Measurements from ENCODE around the gene RAB27B. TPM values are rescaled to one million over a fixed set of nuclear protein-coding genes. Genes with fewer than 3 reads are reported as not detected.

Gene RAB27B
- total and polyA plus RNA-seq, 7 donors = 0.03 to 0.20 (median 0.06) TPM; not detected in 1

- WGBS, 3 donors = 93 to 99% (median 93%) methylated on average over 5 of the region's 5 CpGs
- TF ChIP-seq, protein P1, sequence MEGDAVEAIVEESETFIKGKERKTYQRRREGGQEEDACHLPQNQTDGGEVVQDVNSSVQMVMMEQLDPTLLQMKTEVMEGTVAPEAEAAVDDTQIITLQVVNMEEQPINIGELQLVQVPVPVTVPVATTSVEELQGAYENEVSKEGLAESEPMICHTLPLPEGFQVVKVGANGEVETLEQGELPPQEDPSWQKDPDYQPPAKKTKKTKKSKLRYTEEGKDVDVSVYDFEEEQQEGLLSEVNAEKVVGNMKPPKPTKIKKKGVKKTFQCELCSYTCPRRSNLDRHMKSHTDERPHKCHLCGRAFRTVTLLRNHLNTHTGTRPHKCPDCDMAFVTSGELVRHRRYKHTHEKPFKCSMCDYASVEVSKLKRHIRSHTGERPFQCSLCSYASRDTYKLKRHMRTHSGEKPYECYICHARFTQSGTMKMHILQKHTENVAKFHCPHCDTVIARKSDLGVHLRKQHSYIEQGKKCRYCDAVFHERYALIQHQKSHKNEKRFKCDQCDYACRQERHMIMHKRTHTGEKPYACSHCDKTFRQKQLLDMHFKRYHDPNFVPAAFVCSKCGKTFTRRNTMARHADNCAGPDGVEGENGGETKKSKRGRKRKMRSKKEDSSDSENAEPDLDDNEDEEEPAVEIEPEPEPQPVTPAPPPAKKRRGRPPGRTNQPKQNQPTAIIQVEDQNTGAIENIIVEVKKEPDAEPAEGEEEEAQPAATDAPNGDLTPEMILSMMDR (IDR thresholded peaks at IDR 0.05) = no peak
- Histone ChIP-seq H3K36me3 (ENCODE audit: insufficient read depth in 1 of 2, low read depth in 1 of 2) (no peaks in the 10 kb centered on the region), H3K9me3 (no peaks in the 10 kb centered on the region), H3K27me3 (ENCODE audit: insufficient read depth in 3 of 3, low read length in 2 of 3) (no peaks in the 10 kb centered on the region), H3K27ac (no peak overlapping the region), H3K4me3 (no peak overlapping the region), H3K4me1 (no peaks in the 10 kb centered on the region)
- DNase-seq (no peak), ATAC-seq (no peak)
- intact Hi-C loops (cut with DNase I) = no loop called here
Measured at GRCh38 chr18:54905629-54906028, 77.4 kb downstream of the RAB27B start.

DNA sequence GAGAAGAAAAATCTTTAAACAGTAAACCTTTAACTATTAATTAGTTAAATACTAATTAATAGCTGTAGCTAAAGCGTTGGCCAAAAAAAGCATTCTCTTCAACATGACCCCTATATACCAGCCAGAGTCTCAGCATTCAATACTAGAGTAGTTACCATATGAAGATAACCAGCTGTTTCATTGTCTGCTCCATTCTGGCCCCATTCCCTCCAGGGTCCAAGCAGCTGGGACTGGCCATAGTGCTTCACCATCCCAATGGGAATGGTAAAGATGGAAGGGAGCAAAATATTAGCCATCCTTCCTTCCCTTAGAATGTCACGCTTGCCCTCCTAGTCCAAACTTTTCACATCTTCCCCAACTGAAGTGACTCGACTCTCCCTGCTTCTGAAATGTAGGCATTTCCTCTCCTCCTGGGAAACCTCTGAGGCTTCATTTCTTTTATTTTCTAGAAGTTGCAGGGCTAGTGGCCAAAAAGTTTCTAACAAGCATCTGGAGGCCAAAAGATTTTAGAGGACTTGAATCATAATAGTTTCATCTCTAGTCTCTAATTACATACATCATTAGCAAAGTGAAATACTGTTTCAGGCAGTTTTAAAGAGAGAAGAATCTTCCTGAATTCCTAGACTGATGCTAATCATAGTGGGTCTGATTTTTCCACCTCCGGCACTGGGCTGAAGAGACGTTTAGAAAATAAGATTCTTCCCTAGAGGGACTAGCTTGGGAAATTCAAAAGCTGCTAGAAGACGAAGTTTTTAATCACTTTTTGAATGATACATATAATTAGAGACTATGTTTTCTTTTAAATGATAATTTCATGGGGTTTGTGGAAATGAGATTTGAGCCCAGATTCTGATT, 78.3 kb downstream of the RAB27B start:
- Histone ChIP-seq H3K27me3 (ENCODE audit: insufficient read depth in 3 of 3, low read length in 2 of 3) (no peaks in the 10 kb centered on the region), H3K4me3 (no peak overlapping the region), H3K36me3 (ENCODE audit: insufficient read depth in 1 of 2, low read depth in 1 of 2) (no peaks in the 10 kb centered on the region), H3K27ac (no peak overlapping the region), H3K9me3 (no peaks in the 10 kb centered on the region), H3K4me1 (no peaks in the 10 kb centered on the region)
- intact Hi-C loops (cut with DNase I) = no loop called here
- ATAC-seq = no peak
- no peak for DNase-seq
- TF ChIP-seq, protein P1 (IDR thresholded peaks at IDR 0.05) = no peak
- WGBS, 3 donors = 42 to 48% (median 45%) methylated on average over 6 of the region's 6 CpGs

DNA sequence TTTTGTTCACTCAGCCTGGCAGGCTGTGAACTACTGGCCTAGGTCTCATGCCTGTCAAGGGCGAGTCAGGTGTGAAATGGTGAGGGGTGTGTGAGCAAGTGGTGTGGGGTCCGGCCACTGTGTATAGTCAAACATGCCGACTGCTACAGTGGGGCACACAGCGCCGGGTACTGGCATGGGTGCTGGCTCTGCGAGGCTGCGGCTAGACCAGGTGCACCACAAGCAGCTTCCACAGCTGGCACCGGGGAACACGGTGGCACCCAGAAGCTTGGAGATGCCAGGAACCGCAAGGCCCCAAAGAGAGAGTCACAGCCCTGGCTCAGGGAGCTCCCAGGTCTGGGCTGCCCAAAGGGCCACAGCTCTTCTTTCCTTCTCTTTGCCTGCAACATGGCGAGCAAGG, 81.3 kb downstream of the RAB27B start:
- ATAC-seq (no peak), DNase-seq (no peak)
- Histone ChIP-seq H3K4me1 (no peaks in the 10 kb centered on the region), H3K27ac (no peak overlapping the region), H3K27me3 (ENCODE audit: insufficient read depth in 3 of 3, low read length in 2 of 3) (no peaks in the 10 kb centered on the region), H3K4me3 (no peak overlapping the region), H3K36me3 (ENCODE audit: insufficient read depth in 1 of 2, low read depth in 1 of 2) (no peaks in the 10 kb centered on the region), H3K9me3 (no peaks in the 10 kb centered on the region)
- intact Hi-C loops (cut with DNase I) = no loop called here
- 81 to 87% (median 85%) methylated on average over 11 of the region's 11 CpGs for WGBS, 3 donors
- TF ChIP-seq, protein P1 (IDR thresholded peaks at IDR 0.05) = no peak

DNA sequence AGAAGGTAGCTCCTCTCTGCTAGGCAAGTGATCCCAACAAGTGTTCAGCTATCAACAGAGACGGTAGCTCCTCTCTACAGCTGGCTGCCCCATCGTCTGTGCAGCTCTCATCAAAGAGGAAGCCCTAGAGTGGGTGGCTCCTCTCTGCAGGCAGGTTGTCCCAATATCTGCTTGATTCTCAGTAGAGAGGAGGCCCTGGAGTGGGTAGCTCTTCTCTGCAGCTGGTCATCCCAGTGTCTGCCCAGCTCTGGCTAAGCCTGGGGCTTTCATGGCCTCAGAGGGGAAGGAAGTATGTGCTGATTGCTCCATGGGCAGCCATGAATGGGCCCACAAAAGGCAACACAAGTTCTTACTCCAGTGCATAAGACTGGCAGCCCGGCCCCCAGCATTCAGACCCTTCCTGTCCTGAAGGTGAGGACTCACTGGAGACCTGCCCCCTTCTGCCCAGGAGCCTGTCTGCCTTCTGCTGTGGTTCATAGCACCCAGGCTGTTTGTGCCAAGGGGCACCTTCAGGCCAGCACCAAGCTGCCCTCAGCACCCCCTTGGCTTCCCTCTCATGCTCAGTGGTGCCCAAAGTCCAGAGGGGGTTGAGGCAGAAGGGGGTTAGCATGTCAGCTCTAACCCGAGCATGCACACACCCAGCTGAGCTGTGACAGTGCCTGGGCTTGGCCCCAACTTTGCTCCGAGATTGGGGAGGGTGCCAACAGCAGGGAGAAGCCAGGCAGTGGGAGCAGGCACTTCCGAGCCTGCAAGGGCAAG, 82.1 kb downstream of the RAB27B start:
- H3K36me3 ChIP-seq (ENCODE audit: insufficient read depth in 1 of 2, low read depth in 1 of 2) = no peaks in the 10 kb centered on the region
- DNase-seq (no peak), ATAC-seq (no peak)
- intact Hi-C loops (cut with DNase I) = no loop called here
- no peak overlapping the region for H3K4me3 ChIP-seq
- no peaks in the 10 kb centered on the region for H3K4me1 ChIP-seq
- no peaks in the 10 kb centered on the region for H3K9me3 ChIP-seq
- WGBS, 3 donors = 50 to 61% (median 58%) methylated on average over 6 of the region's 6 CpGs
- H3K27me3 ChIP-seq (ENCODE audit: insufficient read depth in 3 of 3, low read length in 2 of 3) = no peaks in the 10 kb centered on the region
- H3K27ac ChIP-seq = no peak overlapping the region
- TF ChIP-seq, protein P1 (IDR thresholded peaks at IDR 0.05) = no peak
